ENCODE data around the gene ACO2.

The ACO2 gene

DNA sequence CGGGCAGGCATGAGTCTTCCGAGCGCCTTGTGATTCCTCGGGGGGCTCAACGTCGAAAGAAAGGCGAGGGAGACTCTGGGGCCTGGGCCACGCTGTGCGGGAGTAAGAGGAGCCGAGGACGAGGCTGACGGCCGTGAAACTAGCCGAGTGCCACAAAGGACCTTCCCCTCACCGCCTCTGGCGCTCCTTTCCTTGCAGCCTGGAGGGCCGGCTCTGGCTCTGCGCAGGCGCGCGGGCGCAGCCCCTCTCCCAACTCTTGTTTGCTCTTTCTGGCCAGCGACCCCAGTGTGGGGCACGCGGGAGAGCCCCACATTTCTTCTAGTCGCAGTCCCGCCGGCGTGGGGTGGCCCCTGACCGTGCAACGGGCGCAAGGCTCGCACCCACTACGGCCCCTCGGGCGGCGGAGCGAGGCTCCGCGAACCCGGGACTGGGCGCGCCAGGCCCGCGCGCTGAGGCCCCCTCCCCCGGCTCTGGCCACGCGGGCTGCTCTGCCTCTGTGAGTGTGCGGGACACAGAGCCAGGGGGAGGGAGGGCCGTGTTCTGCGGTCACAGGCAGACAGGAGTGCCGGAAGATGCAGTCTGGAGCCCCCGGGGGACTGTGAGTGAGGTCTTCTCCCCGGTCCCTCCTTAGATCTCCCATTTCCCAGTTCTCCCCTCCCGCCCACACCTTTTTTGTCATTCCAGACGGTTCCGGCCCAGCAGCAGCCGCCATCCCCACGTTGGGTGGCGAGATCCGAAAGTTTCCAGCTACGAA is 21.3 kb upstream of the ACO2 start (continued):
- no peak for TF ChIP-seq ZNF549 (tag by site-specific recombination; IDR thresholded peaks at IDR 0.05)
- no peak; the same call in 1 of the 2 replicates for TF ChIP-seq ZNF785 (tag by site-specific recombination; IDR thresholded peaks at IDR 0.05)
- peak; percentile 56; the same call in 1 of the 2 replicates for TF ChIP-seq ZBTB20 (tag by site-specific recombination; IDR thresholded peaks at IDR 0.05)
- TF ChIP-seq ZFP37 (tag by site-specific recombination; IDR thresholded peaks at IDR 0.05): no peak; the same call in 1 of the 2 replicates
- TF ChIP-seq, protein P1, sequence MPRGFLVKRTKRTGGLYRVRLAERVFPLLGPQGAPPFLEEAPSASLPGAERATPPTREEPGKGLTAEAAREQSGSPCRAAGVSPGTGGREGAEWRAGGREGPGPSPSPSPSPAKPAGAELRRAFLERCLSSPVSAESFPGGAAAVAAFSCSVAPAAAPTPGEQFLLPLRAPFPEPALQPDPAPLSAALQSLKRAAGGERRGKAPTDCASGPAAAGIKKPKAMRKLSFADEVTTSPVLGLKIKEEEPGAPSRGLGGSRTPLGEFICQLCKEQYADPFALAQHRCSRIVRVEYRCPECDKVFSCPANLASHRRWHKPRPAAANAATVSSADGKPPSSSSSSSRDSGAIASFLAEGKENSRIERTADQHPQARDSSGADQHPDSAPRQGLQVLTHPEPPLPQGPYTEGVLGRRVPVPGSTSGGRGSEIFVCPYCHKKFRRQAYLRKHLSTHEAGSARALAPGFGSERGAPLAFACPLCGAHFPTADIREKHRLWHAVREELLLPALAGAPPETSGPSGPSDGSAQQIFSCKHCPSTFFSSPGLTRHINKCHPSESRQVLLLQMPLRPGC (tag by site-specific recombination; IDR thresholded peaks at IDR 0.05): no peak; the same call in 1 of the 2 replicates
- TF ChIP-seq, protein P2, sequence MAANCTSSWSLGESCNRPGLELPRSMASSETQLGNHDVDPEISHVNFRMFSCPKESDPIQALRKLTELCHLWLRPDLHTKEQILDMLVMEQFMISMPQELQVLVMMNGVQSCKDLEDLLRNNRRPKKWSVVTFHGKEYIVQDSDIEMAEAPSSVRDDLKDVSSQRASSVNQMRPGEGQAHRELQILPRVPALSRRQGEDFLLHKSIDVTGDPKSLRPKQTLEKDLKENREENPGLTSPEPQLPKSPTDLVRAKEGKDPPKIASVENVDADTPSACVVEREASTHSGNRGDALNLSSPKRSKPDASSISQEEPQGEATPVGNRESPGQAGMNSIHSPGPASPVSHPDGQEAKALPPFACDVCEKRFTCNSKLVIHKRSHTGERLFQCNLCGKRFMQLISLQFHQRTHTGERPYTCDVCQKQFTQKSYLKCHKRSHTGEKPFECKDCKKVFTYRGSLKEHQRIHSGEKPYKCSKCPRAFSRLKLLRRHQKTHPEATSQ (tag by site-specific recombination; IDR thresholded peaks at IDR 0.05): no peak
- no peak for TF ChIP-seq ZNF416 (tag by site-specific recombination; IDR thresholded peaks at IDR 0.05)
- TF ChIP-seq TRIM28 (IDR thresholded peaks at IDR 0.05; ENCODE audit: borderline replicate concordance, low read length): no peak
- TF ChIP-seq ZNF37A (tag by site-specific recombination; IDR thresholded peaks at IDR 0.05): 0 out of 2 replicates have a peak, but pooled peaks have one; percentile 27
- TF ChIP-seq ZNF16 (tag by site-specific recombination; IDR thresholded peaks at IDR 0.05; ENCODE audit: low read depth): peak; percentile 28; the same call in 1 of the 2 replicates
- TF ChIP-seq, protein P3, sequence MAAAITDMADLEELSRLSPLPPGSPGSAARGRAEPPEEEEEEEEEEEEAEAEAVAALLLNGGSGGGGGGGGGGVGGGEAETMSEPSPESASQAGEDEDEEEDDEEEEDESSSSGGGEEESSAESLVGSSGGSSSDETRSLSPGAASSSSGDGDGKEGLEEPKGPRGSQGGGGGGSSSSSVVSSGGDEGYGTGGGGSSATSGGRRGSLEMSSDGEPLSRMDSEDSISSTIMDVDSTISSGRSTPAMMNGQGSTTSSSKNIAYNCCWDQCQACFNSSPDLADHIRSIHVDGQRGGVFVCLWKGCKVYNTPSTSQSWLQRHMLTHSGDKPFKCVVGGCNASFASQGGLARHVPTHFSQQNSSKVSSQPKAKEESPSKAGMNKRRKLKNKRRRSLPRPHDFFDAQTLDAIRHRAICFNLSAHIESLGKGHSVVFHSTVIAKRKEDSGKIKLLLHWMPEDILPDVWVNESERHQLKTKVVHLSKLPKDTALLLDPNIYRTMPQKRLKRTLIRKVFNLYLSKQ (tag by site-specific recombination; IDR thresholded peaks at IDR 0.05; ENCODE audit: borderline replicate concordance): no peak
- no peak for TF ChIP-seq ZNF350 (tag by site-specific recombination; IDR thresholded peaks at IDR 0.05)
- peak; percentile 66; the same call in 1 of the 2 replicates for TF ChIP-seq ZNF558 (tag by site-specific recombination; IDR thresholded peaks at IDR 0.05)
- TF ChIP-seq ZNF843 (tag by site-specific recombination; IDR thresholded peaks at IDR 0.05): no peak
- TF ChIP-seq, protein P4, sequence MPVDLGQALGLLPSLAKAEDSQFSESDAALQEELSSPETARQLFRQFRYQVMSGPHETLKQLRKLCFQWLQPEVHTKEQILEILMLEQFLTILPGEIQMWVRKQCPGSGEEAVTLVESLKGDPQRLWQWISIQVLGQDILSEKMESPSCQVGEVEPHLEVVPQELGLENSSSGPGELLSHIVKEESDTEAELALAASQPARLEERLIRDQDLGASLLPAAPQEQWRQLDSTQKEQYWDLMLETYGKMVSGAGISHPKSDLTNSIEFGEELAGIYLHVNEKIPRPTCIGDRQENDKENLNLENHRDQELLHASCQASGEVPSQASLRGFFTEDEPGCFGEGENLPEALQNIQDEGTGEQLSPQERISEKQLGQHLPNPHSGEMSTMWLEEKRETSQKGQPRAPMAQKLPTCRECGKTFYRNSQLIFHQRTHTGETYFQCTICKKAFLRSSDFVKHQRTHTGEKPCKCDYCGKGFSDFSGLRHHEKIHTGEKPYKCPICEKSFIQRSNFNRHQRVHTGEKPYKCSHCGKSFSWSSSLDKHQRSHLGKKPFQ (tag by site-specific recombination; IDR thresholded peaks at IDR 0.05): no peak
- TF ChIP-seq ZNF830 (tag by site-specific recombination; IDR thresholded peaks at IDR 0.05; ENCODE audit: low read depth): no peak
- TF ChIP-seq, protein P5, sequence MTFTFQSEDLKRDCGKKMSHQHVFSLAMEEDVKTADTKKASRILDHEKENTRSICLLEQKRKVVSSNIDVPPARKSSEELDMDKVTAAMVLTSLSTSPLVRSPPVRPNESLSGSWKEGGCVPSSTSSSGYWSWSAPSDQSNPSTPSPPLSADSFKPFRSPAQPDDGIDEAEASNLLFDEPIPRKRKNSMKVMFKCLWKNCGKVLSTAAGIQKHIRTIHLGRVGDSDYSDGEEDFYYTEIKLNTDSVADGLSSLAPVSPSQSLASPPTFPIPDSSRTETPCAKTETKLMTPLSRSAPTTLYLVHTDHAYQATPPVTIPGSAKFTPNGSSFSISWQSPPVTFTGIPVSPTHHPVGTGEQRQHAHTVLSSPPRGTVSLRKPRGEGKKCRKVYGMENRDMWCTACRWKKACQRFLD (tag by site-specific recombination; IDR thresholded peaks at IDR 0.05): no peak
- TF ChIP-seq MEIS1 (CRISPR knock-in tag; IDR thresholded peaks at IDR 0.05; ENCODE audit: borderline replicate concordance): no peak
- no peak for TF ChIP-seq ZNF248 (tag by site-specific recombination; IDR thresholded peaks at IDR 0.05)
- no peak for TF ChIP-seq ZNF514 (tag by site-specific recombination; IDR thresholded peaks at IDR 0.05)
- TF ChIP-seq BCL11A (tag by site-specific recombination; IDR thresholded peaks at IDR 0.05; ENCODE audit: low read depth): no peak; the same call in 1 of the 2 replicates
- TF ChIP-seq, protein P6, sequence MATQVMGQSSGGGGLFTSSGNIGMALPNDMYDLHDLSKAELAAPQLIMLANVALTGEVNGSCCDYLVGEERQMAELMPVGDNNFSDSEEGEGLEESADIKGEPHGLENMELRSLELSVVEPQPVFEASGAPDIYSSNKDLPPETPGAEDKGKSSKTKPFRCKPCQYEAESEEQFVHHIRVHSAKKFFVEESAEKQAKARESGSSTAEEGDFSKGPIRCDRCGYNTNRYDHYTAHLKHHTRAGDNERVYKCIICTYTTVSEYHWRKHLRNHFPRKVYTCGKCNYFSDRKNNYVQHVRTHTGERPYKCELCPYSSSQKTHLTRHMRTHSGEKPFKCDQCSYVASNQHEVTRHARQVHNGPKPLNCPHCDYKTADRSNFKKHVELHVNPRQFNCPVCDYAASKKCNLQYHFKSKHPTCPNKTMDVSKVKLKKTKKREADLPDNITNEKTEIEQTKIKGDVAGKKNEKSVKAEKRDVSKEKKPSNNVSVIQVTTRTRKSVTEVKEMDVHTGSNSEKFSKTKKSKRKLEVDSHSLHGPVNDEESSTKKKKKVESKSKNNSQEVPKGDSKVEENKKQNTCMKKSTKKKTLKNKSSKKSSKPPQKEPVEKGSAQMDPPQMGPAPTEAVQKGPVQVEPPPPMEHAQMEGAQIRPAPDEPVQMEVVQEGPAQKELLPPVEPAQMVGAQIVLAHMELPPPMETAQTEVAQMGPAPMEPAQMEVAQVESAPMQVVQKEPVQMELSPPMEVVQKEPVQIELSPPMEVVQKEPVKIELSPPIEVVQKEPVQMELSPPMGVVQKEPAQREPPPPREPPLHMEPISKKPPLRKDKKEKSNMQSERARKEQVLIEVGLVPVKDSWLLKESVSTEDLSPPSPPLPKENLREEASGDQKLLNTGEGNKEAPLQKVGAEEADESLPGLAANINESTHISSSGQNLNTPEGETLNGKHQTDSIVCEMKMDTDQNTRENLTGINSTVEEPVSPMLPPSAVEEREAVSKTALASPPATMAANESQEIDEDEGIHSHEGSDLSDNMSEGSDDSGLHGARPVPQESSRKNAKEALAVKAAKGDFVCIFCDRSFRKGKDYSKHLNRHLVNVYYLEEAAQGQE (tag by site-specific recombination; IDR thresholded peaks at IDR 0.05): peak; percentile 41; the same call in 1 of the 2 replicates
